GM21423 (cell line): ENCODE data around the gene AGBL4.
A peak's percentile ranks its signal among the peaks of the same experiment; 100 is the strongest.

ENCODE experiments used
- ATAC-seq: cut with Tn5 transposase; IDR thresholded peaks from one replicate; pipeline ENCODE4 v1.9.1; 2021; ENCODE audit warnings: mild to moderate bottlenecking, moderate library complexity; ENCODE audit not compliant: unreplicated experiment

Gene AGBL4

DNA sequence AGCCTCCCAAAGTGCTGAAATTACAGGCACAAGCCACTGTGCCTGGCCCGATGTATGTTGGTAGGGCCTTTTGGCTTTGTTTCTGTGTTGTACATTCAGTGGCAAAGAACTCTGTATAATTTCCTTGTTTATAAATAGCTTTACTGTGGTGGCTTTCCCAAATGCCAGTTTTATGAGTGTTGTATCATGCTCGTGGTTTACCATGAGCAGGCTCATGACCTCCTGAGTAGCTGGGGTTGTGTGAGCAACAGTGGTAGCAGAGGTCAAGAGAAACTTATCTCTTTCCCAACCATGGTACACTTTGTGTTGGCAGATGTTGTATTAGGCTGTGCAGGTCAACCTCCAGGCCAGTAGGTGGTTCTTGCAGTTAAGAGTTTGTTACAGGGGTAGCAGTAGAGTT is 826.7 kb downstream of the AGBL4 start:
- ATAC-seq = no peak

DNA sequence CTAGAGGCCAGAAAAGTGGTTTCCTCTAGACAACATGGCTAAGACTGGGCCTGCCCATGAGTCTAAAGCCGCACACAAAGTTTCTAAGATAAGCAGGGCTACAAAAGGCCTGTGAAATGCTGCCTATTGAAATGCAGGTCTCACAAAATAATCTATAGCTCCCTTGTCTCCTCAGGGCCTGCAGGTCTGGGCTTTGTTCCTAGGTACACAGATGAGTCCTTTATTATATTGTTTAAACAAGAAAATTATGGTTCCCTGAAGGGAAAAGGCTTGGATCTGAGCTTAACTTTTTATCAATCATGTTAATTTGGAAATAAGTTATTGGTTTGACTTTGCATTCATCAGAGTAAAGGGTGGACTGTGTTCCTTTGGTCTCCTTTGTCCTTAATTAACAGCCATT is 833.6 kb downstream of the AGBL4 start:
- ATAC-seq = no peak

DNA sequence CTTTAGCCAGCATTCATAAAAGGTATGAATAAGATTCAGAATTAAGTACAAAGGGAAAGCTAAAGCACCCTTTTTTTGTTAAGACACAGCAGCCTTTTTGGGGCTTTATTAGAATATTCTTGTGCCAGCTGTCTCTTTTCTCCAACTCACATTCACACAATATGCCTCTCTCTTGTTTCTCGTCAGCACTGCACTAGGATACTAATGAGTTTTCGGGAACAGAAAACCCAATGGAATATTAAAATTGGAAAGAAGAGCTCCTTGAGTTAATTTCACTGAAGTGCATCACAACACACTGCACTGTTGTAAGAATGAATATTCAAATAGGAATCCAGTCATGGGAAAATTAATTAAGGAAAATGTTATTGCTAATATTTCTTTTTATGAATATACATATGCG is 836.7 kb downstream of the AGBL4 start:
- ATAC-seq = no peak

DNA sequence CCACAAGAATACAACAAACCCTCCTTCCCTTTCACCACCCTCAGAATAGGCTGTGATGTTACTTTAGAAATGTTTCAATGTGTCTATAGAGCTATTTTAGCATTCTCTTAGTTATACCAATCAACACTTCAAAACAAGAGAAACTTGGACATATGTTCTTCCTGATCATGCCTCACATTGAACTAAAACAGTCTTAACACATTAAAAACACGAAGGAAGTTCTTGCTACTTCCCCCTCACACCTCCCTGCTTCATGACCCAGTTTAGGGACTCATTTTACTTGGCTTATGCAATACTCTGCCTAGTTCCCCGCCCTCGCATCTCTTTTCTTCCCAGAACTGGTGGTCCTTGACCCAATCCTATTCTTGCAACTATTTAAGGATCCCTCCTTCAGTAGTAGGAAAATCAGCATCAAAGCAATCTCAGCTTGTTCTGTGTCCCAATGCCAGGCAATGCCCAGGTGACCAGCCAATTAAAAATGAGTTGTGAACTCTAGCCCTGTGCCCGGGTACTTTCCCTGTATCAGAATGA is 838.2 kb downstream of the AGBL4 start:
- no peak for ATAC-seq

DNA sequence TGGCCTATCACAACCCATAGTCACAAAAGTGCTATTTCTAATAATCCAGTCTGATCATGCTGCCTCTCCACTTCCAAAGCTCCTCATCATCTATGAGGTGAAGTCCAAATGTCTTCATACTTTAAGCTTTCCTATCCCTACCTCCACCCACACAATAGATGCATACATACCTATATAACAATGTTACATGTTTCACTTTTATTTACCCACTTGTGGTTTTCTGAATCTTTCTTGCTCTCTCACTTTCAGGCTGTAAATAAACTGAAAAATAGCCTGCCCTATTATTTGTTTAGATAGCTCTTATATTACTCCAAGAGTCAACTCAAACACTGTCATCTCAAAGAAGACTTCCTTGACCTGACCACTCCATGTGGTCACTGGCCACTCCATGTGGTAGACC is 840.3 kb downstream of the AGBL4 start:
- ATAC-seq = no peak

DNA sequence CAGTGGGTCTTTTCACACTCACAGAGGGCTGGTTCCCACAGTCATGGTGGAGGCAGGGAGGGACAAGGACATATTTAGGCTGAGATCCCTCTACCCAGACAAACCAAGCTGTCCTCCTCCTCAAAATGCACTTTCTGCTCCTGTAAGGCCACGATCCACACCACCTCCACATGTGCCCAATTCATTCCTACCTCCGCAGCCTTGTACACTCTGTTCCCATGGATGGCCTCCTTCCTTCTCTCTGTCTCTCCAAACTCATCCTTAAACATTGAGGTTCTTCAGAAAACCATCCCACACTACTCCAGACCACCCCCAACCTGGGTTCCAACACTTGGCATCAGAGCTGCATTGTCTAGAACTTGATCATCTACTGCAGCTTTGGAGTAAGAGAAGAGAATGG is 842.7 kb downstream of the AGBL4 start:
- no peak for ATAC-seq

DNA sequence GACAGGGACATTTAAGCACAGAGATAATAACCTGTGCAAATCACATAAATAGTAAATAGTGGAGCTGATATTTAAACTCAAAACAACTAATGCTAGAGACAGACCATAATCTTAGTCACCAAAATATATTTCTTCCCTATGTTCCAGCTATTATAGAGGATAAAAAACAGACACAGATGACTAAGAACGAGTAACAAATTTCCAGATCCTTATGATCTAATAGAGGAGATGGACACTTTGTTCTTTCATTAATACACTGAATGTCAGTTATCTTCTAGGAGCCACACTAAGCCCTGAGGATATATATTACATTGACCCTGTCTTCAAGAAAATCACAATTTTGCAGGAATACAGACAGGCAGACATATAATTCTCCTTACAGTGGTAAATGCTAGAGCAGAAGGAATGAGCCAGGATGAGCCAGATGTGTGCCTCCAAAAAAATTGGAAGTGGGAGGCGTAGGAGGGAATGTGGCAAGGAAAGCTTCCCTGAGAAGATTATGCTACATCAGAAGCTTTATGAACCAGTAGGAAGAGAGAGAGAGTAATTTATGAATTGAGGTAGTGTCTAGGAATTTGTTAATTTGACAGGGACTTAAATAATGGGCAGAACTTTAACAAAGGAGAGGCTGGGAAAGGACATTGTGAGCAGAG is 851.7 kb downstream of the AGBL4 start:
- ATAC-seq = no peak

DNA sequence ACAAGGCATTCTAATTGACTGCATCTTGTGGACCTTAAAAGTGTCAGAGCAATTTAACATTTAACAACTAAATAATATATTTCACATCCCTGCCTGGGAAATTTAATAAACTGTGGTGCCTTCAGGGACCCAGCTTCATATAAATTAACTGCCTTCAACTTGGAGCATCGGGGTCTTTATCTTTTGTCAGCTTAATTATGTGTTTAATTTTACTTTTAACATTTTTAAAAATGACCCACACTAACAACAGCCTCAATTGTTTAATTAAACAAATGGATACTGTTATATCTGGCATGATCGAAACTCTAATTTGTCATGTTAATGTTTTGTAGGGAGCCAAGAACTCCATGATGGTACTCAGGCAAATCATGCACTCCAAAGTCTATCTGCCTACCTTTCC is 857.7 kb downstream of the AGBL4 start:
- no peak for ATAC-seq

DNA sequence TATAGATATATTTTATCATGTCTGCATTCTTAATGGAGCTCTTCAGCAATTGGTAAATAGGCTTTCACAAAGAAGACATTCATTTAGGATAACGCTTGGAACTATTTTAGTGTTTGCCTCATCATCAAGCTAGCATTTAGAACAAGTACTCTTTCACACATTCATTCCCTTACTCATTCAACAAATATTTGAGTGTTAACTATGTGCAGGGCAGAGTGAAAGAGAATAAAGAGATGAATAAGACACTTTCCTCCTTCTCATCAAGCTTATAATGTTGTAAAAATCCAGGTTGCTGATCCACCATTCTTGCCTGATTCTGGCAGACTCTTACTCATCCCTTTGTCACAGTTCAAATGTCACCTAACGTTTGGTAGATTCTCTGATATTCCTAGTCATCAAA is 860.7 kb downstream of the AGBL4 start:
- ATAC-seq = no peak

DNA sequence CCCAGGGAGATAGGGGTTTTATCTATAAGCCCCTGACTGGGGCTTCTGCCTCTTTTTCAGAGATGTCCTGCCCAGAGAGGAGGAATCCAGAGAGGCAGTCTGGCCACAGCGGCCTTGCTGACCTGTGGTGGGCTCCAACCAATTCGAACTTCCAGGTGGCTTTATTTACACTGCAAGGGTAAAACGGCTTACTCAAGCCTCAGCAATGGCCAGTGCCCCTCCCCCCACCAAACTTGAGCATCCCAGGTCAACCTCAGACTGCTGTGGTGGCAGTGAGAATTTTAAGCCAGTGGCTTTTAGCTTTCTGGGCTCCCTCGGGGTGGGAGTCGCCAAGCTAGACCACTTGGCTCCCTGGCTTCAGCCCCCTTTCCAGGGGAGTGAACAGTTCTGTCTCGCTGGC is 863.1 kb downstream of the AGBL4 start:
- ATAC-seq = no peak

DNA sequence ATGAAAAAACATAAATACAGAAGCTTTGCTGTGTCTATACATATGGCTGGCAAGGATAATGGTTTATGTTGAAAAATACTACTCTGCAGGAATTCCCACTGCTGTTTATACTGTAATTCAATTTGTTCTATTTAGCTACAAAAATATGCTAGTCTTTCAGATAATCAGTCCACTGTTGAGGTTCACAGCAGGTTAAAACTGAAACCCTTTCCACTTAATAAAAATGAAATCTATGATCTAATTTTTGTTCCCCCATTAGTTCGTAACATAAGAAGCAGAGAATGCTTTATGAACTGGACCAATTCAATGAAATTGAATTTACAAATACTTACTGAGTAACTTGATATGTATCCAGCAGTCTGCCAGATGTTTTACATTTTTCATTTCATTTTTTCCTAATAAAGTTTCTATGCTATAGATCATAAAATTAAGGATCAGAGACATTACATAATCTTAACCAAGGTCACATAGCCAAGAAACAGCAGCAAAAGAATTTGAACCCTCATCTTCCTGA is 887.0 kb downstream of the AGBL4 start:
- ATAC-seq = no peak

DNA sequence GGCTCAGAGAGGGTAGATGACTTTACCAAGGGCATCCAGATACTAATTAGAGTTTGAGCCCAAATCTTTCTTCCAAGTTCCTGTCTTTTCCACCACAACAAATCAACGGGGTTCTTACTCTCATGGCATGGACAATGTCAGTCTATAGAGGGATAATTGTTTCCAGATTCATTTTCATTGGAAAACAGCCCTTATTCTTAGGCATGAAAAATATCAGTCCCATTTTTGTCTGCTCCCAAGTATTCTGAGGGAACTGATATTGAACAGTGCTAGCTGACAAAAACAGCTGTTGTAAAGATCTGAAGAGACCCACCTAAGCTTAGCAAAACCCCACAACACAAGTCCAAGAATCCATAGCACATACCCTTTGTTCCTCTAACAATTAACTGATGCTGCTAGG is 898.0 kb downstream of the AGBL4 start:
- no peak for ATAC-seq

DNA sequence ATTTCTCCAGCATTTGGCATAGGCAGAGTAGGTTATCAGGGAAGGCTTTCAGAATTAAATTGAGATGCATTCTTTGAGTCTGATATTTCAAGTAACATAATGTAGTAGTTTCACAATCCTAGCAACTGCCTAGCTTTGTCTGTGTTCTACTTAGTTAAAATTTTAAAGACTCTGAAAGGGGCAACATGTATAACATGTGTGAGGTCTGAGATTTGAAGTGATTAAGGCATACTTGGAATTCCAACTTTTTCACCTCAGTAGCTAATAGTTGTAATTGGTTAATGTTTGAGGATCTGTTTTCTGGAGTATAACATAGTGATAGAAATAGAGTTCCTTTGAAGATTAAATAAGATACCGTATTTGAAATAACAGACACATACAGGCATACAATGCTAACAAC is 911.8 kb downstream of the AGBL4 start:
- ATAC-seq = no peak

DNA sequence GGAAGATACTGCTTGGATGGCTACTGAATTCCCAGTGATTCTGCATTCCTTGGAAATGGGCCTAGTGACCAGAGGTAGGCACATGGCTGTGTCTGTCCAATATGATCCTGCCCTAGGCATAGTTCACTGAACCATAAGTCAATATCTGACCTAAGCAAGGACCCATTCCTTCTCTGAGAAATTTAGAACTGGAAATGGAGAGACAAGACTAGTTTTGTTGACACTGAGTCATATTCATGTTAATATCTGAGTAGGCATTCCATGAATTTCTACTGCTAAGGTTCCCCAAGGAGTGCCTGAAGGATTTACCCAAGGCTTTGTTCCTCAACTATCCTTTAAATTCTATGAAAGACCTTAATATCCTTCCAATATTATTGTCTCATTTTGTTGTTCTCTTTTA is 917.3 kb downstream of the AGBL4 start:
- ATAC-seq = no peak

DNA sequence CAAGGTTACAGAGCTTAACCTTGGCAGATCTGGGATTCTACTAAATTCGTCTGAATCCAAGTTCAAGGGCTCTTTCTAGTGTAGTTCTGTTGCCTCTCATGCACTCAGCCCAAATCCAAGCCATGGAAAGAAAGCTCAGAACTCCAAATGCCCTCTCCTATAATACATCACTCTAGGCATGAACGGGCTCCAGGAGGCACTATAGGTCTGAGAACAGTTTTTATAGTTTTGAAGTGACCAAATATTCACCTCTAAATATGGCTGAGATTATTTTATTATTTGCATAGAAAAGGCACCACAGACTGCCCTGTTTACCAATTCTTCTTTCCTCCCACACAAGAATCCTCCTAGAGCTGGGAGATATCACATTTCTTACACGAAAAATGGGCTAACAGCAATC is 919.2 kb downstream of the AGBL4 start:
- no peak for ATAC-seq

DNA sequence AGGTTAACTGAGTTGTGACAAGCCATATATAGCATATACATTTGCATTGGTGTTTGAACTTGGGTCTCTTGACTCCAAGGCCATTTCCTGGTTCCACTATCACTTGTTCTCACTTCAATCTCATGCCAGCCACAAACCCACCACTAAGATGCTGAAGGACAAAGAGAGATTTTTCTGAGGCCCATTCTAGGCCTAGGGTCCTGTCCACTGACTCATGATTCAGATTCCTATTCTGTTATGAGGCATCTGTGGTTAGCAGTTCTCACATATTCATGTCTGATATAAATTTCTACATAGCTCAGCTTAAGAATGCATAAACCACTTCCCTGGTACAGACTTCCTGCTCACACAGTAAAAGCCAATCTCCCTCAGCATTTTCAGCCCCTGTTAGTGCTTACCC is 921.0 kb downstream of the AGBL4 start:
- peak; percentile 71 for ATAC-seq

DNA sequence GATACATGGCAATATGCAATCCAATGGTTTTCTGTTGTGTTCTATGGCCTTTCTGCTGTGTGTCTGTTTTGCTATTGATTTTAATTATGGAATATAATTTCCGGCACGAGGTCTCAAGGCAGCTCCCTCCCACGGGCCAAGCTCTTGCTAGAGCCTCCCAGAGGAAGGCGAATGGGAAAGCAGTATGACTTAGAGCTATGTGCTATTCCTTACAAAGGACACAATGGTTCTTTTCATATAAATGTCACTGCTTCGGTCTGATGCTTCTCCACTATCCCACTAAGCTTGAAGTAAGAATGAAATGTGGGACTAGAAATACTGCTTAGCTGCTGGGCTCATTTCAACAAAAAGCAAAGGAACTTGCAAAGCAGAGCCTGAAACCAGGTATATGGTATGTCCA is 924.9 kb downstream of the AGBL4 start:
- ATAC-seq = no peak

DNA sequence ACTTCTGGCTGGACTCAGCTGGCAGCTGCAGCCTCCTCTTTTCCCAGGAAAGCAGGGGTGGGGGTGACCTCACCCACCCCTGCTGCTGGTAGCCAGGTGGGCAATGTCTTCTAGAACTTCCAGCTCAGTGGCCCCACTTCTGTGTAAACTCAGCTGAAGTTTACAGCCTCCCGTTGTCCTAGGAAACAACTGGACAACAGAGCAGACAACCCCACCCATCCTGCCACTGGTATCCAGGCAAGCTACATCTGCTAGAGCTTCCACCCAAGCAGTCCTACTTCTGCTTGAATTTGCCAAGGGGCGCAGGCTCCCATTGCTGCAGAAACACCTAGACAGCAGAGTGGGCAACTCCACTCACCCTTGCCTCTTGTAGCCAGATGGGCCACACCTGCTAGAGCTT is 937.4 kb downstream of the AGBL4 start:
- ATAC-seq = no peak

DNA sequence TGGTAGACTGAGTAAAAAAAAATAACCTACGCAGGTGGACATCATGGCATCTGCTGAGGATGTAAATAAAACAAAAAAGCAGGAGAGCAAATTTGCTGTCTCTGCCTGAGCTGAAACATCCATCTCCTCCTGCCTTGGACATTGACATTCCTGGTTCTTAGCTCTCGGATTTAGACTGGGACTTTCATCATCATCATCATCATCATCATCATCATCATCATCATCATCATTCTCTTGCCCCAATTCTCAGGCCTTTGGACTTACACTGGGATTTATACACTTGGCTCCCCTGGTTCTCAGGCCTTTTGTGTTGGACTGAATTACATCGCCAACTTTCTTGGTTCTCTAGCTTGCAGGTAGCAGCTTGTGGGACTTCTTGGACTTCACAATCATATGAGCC is 938.7 kb downstream of the AGBL4 start:
- ATAC-seq = no peak

DNA sequence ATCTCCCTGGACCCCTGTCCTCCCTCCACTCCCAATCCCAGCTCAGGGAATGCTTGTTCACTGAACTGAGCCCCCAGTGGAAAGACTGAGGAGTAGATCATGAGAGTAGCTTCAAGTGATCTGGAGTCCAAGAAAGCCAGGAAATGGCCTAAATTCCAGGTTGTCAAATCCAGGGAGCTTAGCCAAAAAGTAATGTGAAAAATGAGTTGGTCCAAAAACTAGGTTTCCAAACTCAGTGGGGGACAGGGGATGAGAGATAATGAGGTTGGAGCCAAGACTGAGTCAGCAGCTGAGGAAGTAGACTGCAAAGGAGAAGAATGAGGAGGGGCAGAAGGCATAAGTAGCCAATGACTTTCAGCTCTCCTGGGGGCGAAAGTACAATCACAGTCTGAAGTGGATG is 963.0 kb downstream of the AGBL4 start:
- ATAC-seq = no peak

DNA sequence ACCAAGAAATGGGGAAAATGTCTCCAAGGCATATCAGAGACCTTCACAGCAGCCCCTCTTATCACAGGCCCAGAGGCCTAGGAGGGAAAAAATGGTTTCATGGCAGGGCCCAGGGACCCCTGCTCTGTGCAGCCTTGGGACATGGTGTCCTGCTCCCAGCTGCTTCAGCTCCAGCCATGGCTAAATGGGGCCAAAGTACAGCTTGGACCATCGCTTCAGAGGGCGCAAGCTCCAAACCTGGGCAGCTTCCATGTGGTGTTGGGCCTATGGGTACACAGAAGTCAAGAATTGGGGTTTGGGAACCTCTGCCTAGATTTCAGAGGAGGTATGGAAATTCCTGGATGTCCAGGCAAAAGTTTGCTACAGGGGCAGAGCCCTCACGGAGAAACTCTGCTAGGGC is 964.7 kb downstream of the AGBL4 start:
- ATAC-seq = no peak

DNA sequence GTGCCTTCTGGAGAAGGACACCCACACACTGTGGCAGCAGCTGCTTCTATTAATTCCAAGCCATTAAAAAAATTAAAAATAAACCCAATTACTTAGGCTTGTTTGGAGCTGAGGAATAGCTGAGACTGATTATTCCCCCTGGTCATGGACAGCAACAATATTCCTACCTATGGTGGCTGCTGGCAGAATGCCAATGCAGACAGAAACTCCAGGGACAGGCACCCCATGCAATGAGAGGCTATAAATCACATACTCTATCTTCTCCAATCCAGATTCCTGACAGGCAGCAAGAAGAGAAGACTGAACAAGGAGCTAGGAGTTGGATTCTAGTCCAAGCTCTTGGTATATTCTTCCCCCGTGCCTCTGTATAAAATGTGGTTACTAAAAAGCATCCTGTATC is 971.7 kb downstream of the AGBL4 start:
- no peak for ATAC-seq

DNA sequence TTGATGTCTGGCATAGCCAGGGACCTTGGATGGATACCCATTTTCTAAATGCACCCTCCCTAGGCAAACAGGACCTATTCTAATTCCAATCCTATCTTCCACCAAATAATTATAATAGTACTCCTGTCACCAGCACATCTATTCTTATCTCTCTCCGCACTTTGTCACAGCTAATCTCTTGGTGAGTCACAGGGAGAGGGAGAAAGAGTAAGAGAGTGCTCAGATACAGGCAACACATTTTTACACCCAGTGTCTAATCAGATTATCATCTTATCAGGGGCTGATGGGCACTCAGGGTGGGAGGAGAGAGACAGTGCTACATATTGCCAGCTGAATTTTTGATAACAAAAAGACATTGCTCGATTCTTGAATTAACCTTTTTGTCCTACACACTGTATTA is 972.1 kb downstream of the AGBL4 start:
- ATAC-seq = no peak
